Hematopoietic multipotent progenitor cell (in vitro differentiated cells): ENCODE measurements around the gene ING5. TPM values are rescaled to one million over a fixed set of nuclear protein-coding genes. Genes with fewer than 3 reads are reported as not detected.

Source experiments
- DNase-seq, 3 donors: peaks; one replicate each; pipeline ENCODE4 v3.0.0-alpha.2; 2011 to 2015; ENCODE audit warnings: low read depth in 2 of 3, low spot score in 2 of 3
- total RNA-seq: library from RNA; depleted of rRNA; stranded (reverse); fragments of >200 nt; gene quantifications from one replicate; pipeline ENCODE4 v1.2.3, GENCODE V29; 2012

Gene ING5
- total RNA-seq, 1 donor = 43.9 TPM

DNA sequence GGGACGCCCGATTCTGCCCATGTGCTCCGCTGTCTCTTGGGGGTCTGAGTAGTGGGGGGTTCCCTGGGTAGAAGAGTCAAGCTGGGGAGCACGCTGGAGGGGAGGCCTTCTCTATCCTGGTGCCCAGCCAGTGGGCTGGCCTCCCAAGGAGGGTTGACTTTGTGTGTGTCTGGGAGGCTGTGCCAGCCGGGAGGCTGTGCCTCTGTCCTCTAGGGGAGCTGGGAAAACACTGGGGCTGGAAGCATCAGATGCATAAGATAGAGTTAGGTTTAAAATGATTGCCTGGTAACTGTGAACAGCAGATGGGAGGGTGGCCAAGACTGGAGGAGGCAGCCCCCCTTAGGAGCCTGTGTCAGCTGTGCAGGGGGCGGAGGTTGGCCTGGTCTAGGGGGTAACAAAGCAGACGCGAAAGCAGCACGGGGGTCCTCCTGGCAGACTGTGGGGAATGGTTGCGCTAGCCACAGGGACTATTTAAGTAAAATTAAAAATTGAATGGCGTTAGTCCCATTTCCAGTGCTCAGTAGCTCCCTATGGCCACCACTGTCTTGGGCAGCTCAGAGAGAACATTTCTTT, 1.3 kb downstream of the ING5 start:
- DNase-seq = no peak

DNA sequence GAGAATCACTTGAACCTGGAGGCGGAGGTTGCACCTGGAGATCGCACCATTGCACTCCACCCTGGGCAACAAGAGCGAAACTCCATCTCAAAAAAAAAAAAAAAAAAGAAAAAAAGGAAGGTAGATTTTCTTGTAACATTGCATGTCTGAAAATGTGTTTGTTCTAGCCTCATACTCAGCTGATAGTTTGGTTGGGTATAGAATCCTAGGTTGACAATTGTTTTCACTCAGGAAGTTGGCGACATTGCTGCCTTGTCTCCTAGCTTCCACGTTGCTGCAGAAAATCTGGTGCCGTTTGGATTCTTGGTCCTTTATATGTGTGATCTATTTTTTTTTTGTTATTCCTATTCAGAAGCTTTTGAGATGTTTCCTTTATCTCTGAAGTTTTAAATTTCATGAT, 4.7 kb downstream of the ING5 start:
- DNase-seq = peak in 1 of 3 donors; percentile 27

DNA sequence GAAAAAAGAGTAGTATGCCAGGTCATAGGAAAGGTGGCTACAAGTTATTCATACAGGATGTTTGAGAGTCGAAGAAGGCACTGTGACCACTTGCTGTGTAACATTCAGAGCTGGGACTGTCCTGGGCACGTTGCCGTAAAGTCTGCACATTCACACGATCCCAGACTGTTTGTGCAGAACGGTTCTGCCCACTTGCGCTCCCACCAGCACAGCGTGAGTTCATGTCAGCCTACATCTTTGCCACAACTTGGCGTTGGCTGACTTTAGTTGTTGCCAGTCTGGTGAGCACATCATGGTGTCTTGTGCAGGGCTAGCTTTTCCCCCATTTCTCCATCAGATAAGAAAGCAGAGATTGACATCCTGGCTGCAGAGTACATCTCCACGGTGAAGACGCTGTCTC, 7.0 kb downstream of the ING5 start:
- no peak for DNase-seq

DNA sequence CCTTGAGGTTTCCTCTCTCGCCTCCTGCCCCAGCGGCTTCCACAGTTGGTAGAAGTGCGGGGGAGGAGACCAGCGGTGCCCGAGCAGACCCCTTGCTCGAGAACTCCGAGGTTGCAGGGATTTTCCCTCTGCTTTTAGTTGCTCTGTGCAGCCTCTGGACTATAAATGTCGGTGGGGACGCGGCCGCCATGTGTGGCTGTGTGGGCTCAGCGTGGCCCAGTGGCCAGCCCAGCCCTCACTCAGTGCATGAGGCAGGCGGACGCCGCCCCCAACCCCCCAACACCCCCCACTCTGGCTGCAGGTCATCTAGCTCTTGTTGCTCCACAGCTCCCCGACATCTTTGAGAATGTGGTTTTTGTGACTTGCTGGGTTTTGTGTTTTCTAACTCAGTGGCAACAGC, 17.3 kb downstream of the ING5 start:
- DNase-seq = no peak

DNA sequence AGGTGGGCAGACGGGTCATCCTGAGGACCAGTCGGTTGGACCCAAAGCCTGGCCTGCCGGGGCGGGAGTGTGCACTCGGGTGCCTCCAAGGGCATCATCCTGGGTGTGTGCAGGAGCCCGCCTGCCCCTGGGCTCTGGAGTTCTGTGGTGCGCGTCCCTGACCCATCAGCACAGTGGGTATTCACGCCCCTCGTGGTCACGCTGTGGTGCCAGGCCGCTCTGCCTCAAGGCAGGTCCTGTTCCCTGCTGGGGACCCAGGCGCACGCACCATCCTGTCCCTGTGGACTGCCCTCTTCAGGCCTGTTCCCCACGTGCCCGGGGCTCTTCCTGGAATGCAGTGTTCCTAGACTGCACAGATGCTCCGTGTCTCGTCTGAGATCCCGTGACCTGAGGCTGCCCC, 18.3 kb downstream of the ING5 start:
- no peak for DNase-seq

DNA sequence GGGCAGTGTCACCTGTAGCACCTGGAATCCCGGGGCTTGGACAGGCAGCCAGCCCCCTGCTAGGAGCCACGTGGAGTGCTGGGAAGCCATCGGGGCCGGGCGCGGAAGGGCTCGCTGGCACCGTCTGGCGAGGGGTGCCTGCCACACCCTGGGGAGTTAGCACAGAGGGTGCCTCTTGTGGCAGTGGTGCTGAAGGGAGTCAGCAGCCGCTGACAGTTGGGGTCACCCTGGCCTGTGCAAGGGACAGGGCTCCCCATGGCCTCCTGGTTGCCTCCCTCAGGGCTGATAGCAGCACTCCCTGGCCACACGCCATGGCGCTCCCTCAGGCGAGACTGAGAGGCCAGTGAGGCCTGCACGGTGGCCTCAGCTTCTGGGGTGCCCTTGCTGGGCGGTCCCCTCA, 18.7 kb downstream of the ING5 start:
- no peak for DNase-seq

DNA sequence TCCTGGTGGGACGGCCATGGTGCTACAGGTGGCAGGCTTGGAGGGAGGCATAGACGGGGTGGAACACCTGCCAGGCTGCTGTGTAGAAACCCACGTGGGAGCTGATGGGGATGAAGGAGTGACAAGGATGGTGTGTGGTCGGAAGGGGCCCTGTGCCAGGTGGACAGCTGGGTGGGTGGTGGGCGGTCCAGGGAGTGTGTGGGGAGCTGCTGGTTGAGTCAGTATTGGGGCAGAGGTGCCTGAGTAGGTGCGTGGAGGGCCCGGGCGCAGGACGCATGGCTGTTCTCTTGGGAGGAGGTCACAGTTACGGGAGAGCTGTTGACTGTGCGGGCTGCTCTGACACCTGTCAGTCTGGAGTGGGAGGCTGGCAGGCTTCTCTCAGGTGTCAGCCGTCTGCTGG, 20.0 kb downstream of the ING5 start:
- no peak for DNase-seq

DNA sequence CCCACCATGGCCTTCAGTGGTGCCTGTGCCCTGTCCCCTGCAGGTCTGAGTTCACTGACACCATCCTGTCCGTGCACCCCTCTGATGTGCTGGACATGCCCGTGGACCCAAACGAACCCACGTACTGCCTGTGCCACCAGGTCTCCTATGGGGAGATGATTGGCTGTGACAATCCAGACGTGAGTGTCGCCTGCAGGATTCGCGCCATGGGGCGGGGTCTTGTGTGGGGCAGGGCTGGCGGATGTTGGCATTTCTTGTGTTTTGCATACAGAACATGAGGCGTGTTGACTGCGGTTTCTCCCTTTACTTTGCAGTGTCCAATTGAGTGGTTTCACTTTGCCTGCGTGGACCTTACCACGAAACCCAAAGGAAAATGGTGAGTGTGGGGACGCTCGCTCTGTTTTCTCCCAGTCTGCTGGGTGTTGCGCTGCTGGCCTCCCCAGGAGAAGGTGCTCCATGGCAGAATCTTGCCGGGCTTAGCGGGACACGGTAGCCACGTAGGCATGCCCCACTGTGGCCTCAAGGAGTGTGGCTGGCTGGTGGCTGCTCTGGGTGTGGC, 21.1 kb downstream of the ING5 start:
- no peak for DNase-seq

DNA sequence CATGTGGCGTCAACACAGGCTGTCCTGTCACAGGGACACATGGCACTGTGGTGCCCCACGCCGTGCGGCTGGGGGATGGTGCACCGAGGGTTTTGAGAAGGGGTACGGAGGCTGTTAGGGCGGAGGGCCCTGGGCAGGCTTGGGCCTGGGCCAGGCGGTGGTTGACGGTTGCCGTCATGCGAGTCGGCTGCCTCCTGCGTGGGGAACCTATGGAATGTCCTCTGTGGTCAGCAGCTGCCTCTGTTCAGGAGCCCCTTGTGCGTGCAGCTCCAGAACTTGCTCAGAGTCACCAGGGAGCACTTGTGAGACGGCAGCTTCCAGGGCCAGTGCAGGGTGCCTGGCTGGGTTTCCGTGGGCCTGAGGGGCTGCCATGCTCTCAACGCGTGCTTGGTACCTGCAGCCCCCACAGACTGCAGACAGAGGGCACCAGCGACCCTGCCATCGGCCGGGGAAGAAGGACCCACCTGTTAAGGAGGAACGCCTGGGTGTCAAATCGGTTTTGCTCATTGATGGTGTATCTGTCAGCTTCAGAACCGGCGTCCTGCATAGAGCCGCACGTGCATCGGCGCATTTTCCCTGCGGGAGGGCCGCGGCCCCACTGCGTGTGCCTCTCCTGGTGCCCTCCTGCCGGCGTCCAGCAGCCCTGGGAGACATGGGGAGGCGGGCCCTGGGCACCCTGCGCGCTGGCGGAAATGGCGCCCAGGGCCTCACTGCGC, 22.6 kb downstream of the ING5 start:
- DNase-seq = no peak

DNA sequence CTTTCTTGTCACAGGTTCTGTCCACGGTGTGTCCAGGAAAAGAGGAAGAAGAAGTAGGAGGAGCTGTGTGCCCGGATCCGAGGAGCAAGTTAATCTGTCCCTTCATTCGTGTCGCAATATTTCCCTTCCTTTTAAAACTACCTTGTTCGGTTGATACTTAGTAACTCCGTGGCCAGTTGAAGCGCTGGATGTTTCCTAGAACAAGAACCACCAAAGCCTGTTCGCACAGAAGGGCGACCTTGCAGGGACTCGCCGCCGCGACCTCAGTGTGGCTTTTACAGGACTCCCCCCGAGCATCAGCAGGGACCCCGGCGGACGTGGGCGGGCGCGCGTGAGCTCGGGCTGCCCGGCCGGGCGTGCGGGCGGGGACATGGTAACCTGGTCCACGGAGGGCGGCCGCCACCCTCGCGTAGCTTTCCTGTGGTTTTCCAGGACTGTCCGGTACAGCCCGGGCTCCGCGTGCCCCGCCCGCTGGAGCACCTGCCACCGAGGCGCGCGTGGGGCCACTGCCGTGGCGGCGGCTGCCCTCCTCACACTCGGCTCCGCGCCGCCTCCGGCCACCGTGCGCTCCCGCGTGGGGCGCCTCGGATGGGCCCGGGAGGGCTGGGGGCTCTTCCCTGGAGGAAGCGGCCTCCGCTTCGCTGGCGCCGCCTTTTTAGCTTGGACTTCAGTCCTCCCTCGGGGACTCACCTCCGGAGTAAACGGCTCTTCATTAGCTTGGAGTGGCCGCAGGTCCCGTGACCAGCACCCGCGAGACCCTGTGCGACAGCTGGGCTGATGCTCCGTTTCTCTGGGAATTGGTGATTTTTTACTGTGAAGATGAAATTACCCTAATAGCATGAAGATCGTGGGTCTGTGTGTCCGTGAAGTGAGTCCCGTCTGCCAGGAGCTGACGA, 23.4 kb downstream of the ING5 start:
- DNase-seq = no peak

DNA sequence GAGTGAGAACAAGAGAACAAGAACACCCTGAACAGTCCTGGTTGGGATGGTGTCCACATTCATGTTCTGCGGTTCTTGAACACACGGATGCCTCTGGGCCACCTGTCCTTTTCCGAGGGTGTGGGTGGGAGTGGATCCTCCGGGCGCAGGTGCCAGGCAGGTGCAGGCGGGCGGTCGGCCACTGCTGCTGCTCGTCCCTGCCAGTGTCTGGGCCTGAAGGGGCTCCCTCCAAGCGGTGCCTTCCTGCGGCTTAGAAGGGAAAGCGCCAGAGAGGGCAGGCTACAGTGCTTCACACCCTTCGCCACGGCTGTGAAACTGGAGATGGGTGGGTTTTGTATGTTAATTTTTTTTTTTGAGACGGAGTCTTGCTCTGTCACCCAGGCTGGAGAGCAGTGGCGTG, 24.6 kb downstream of the ING5 start:
- no peak for DNase-seq

DNA sequence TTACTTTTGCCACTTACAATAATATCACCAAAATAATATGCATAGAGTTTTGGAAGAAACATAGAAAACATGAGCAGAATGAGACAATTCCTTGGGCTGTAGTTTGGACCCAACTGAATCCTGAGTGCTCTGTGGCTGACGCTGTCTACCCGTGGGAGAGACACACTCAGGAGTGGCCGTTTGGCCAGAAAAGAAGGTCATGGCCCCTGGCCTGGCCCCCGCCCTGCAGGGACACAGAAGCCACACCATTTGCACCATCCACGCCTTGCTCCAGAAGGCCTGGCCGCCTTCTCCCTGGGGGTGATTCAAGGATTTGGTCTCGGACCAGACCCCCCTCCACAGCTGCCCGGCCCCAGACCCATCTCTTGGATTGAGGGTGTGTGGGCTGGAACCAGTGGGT, 26.2 kb downstream of the ING5 start:
- DNase-seq = no peak

DNA sequence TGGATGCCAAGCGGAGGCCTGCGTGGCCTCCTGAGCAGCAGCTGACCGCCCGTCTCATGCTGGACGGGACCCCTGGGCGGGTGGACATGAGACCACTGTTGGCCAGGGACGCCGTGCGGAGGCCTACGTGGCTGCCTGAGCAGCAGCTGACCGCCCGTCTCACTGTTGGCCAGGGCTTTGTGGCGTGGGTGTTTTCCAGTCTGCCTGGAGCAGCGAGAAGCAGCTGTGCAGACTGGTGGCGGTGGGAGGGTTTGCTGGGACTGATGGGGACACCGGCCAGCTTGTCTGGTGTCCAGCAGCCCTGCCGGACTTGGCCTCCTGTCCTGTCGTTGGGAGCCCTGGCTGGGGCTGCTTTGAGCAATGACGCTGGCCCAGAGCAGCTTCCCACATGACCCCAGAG, 26.8 kb downstream of the ING5 start:
- no peak for DNase-seq

DNA sequence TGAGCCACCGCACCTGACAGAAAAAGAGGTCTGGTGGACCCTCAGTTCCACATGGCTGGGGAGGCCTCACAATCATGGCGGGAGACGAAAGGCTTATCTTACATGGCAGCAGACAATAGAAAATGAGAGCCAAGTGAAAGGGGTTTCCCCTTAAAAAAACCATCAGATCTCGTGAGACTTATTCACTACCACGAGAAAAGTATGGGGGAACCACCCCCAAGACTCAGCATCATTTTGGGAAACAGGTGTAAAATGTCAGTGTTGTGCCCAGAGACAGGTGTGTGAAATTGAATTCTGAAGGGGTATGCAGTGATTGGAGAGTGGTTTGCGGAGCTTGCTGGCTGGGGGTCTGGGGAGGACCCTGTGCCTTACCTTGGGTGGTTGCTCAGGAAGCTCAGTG, 28.0 kb downstream of the ING5 start:
- DNase-seq = no peak

DNA sequence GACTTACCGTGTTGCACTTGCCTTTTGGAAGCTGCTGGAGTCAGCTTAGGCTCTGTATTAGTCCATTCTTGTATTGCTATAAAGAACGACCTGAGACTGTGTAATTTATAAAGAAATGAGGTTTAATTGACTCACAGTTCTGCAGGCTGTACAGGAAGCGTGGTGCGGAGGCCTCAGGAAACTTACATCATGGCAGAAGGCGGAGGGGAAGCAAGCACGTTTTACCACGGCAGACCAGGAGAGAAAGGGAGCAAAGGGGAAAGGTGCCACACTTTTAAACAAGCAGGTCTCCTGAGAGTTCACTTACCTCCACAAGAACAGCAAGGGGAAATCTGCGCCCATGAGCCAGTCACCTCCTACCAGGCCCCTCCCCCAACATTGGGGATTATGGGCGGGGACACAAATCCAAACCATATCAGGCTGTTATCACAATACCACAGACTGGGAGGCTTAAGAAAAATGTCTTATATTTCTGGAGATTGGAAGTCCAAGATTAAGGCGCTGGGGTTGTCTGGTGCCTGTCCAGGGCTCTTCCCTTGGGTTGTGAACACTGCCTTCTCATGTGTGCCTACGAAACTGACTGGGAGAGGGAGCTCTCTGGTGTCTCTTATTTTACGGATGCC, 28.9 kb downstream of the ING5 start:
- peak in 1 of 3 donors; percentile 17 for DNase-seq

DNA sequence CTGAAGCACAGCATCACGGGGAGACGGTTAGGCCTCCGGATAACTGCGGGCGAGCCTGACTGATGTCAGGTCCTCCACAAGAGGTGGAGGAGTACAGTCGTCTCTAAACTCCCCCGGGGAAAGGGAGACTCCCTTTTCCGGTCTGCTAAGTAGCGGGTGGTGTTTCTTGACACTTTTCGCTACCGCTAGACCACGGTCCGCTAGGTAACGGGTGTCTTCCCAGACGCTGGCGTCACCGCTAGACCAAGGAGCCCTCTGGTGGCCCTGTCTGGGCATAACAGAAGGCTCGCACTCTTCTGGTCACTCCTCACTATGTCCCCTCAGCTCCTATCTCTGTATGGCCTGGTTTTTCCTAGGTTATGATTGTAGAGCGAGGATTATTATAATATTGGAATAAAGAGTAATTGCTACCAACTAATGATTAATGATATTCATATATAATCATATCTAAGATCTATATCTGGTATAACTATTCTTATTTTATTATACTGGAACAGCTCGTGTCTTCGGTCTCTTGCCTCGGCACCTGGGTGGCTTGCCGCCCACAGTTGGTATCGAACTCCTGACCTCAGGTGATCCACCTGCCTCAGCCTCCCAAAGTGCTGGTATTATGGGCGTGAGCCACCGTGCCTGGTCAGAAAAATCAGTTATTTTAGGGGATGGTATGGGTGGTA, 30.8 kb downstream of the ING5 start:
- peak in 2 of 3 donors; percentile 41 to 55 for DNase-seq

DNA sequence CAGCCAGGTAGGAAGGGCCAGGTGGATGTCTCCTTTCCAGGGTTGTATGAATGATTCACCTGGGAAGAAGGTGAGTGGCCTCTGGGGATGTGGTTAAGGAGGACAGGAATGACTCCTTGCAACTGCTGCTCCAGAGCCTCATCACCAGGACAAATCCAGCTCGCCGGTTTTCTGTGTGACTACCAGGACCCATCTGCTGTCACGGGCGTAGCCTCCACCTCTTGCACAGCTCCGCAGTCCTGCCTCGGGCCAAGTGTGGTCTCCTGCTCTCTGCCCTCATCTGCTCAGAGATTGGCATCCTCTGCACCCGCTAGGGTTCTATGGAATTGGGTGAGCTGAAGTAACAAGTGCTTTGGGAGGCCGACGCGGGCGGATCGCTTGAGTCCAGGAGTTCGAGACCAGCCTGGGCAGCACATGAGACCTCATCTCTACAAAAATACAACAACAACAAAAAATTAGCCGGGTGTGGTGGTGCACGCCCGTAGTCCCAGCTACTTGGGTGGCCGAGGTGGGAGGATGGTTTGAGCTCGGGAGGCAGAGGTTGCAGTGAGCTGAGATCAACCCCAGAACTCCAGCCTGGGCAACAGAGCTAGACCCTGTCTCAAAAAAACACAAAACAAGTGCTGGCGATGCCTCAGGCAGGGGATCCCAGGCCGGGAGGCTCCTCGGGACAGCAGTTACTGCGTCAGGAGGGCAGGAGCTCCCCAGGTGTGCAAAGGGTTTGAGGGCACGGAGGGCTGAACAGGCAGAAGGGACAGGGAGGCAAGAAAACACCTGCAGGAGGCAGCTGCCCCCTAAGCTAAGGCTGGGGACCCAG, 31.8 kb downstream of the ING5 start:
- no peak for DNase-seq

DNA sequence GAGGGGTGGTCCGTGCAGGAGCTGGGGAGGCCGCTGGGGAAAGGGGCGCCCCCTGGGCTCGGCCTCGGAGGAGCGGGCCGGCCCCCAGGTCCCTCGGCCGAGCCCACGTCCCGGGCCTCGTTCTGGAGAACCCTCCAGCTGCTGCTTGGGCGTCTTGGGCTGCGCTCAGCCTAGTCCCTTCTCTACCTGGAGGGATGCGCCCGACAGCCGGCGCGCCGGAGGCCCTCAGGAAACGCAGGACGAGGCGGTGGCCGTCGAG, 32.3 kb downstream of the ING5 start:
- no peak for DNase-seq

DNA sequence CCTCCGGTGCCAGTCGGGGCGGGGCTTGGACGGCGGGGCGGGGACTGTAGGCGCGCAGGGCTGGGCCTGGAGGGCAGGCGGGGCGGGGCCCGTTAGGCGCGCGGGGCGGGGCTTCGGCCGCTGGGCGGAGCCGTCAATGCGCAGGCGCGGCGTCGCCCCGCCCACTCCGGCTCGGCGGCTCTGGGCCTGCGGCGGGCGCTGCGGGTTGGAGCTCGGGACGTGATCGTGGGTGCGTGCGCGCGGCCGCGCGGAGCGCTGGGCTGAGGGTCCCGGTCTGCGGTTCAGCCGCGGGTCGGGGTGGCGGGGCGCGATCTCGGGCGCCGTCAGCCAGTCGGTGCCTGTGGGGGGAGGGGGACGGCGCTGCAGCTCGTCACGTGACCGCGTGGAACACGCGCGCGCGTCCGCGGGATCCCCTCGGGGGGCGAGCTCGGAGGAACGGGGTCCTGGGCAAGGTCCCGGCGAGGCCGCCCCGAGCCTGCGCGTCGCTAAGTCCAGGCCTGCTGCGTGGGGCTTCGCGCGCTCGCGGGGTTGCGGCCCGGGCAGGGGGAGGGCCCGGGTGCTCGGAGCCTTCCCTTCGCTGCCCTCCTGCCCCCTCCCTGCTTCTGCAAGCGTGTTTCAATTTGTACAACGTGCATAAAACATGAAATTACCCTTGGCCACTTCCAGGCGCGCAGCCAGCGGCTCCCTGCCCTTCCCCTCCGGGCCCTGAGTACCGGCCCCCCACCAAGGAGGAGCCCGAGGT, 32.8 kb downstream of the ING5 start, which contains the start of gene D2HGDH:
Gene D2HGDH (plus strand): TSS at position 164 of the 742 bp plus-strand sequence. CDS start 595 bp downstream, outside the sequence.
- DNase-seq = peak; percentile 81 to 90 (median 84)
